Activated CD4-positive, alpha-beta T cell treated with anti-CD3 and anti-CD28 coated beads for 1 hour (primary cell): ENCODE data around the gene GRIFIN.
A peak's percentile ranks its signal among the peaks of the same experiment; 100 is the strongest.

Experiments used
- DNase-seq: peaks from one replicate; pipeline ENCODE4 v3.0.0-alpha.2; 2020

Gene GRIFIN

GRCh38 chr7:2452643-2453270, 23.4 kb downstream of the GRIFIN start:
- no peak for DNase-seq

- DNase-seq = no peak
These were observed 24.1 kb downstream of the GRIFIN start for GRCh38 chr7:2452074-2452507.

GRCh38 chr7:2451171-2452073, 24.8 kb downstream of the GRIFIN start:
- DNase-seq = peak; percentile 63

DNA sequence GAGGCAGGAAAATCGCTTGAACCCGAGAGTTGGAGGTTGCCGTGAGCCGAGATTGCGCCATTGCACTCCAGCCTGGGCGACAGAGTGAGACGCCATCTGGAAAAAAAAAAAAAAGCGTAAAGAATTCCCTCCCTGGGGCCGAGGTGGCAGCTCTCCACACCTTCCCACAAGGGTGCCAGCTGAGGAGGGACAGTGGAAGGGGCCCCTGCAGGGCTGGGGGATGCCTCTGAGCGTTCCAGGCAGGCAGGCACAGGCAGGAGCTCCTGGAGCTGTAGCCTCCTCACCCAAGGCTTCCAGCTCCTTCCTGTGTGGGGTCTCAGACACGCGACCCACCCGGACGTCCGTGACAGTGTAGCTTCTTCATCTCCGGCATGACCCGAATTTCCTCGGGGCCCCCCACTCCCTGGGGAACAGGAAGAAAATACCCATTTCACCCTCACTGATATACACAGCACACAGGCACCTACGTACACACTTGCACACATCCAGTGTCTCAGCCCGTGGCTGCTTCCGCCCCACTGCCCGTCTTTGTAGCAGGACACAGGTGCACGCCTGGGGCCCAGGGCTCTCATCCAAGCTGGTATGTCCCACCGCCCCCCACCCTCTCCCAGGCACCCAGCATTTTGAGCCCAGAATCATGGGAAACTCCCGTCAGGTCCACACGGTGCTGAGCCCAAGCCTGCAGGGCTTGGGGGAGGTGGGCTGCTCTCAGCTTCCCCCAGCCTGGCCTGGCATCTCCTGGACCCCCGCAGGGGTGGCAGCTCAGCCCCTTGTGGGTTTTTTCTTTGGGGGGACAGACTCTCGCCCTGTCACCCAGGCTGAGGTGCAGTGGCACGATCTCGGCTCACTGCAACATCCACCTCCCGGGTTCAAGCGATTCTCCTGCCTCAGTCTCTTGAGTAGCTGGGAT, 25.7 kb downstream of the GRIFIN start:
- DNase-seq = no peak

GRCh38 chr7:2446676-2447075, 29.5 kb downstream of the GRIFIN start:
- no peak for DNase-seq

DNA sequence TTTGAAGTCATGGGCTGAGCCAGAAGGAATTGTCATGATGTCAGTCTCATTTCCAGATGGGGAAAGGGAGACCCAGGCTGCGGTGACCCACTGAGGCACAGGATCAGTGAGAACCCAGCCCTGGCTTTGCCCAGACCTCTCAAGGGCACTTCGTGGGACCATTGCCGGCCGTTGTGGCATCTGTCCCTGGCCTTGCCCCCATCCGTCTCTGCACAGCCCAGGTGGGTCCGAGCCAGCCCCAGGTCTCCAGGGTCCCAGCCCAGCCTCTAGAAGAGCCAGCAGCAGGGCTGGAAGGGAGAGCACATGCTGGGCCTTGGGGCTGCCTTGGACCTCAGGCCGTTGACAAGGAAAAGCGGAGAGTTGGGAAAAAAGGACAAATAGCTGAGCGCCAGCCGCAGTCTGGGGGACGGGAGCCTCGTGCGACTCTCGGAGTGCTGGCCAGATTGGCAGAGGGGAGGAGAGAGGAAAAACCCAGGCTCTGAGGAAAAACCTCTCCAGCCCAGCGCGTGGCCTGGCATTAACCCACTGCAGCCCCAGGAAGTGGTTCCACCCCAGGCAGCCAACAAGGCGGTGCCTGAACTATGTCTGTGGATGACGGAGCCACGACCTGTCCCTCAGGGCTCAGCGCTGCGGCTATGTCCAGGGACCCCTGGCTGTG, 30.2 kb downstream of the GRIFIN start:
- DNase-seq = no peak

DNA sequence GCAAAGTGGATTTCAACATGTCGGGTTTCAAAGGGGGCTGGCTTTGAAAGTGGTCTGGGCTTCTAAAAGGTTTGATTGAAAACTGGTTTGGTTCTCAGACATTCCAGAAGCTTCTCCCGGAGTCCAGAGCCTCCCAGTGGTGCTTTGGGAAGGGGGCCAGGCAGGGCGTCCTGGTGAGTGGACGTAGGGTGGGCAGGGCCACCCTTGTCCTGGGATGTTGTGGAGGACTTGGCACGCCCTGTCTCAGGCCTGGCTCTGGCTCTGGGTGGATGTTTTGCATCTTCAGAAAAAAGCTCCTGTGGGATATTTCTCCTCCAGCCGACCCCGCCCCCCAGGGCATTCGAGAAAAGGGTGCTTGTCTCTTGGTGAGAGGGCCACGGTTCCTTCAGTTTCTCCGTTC, 31.2 kb downstream of the GRIFIN start:
- no peak for DNase-seq

DNA sequence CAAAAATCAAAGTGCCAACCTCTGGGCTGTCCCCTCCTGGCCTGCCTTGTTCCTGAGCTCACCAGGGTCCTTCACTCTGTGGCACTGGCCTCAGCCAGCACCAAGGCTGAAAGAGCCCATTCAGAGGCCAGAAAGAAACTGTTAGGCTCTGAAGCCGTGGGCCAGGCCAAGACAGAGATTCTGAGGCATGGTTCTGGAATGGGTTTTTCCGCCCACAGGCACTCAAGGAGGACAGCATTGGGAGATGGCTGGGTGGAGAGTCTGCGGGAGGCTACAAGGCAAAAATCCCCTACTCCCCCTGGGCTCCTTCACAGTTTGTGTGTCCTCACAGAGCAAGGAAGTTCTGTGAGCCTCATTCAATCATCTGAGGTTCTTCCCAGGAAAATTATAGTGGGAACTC, 31.7 kb downstream of the GRIFIN start:
- DNase-seq = no peak

DNA sequence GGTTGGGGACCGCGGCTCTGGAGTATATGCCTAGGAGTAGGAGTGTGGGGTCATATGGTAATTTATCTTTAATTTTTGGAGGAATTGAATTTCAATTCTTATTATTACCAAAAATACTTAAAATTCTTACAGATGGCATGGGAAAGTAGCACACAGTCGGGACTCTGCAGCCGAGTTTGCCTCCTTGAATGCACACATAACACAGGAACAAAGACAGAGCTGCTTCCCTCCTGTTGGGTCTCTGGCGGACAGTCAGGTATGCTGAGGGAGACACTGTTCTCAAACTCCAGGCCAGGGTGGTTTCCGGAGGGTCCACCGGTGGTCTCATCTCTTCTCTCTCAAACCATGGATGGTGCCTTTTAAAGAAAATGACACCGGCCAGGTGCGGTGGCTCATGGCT, 32.7 kb downstream of the GRIFIN start:
- DNase-seq = no peak

GRCh38 chr7:2441430-2442058, 34.7 kb downstream of the GRIFIN start:
- DNase-seq = no peak

GRCh38 chr7:2440608-2441245, 35.5 kb downstream of the GRIFIN start:
- no peak for DNase-seq

GRCh38 chr7:2438775-2439174, 37.4 kb downstream of the GRIFIN start:
- no peak for DNase-seq

DNA sequence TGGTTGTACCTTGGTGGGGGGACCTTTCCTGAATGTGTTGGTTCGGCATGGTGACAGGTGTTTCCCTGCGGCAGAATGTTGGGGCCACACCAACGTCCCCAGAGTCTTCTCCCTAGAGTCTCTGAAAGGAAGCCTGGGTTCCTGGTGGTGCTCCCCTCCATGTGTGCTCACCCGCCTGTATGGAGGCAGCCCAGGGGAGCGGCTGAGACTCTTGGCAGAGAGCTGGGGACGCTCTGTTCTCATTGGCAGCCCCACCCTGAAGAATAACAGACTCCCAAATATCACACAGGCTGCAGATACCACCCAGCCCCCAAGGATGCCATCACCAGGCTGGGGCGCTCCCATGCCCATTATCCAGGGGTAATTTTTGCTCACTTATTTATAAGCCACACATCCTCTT, 38.0 kb downstream of the GRIFIN start:
- DNase-seq = no peak

DNA sequence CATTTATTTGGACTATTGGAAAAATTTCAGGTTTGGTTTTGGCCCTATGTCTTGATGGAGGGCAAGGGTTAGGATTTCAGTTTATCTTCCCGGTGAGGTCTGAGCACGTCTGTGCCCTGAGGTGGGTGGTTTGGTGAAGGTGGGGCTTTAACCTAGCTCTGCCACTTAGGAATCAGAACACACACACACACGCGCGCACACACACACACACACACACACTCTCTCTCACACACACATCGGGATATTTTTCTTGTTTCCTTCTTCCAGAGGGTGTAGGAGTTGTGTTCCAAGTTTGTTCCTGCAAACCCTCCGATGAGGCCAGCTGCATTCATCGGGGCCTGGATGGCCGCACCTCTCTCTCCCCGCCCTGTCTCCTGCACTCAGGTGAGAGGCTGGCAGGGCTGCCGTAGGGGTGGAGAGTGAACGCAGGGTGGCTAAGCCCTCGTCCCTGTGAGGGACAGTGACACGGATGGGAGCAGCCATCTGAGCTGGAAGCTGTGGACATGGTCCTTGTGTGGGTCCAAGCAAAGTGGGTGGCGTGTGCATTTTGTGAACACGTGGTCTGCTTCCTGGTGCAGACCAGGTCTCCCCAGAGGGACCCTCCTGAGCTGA, 38.6 kb downstream of the GRIFIN start:
- DNase-seq = no peak

GRCh38 chr7:2437136-2437535, 39.1 kb downstream of the GRIFIN start:
- DNase-seq = no peak

- no peak for DNase-seq
These were observed 39.7 kb downstream of the GRIFIN start for GRCh38 chr7:2436341-2437104.

DNA sequence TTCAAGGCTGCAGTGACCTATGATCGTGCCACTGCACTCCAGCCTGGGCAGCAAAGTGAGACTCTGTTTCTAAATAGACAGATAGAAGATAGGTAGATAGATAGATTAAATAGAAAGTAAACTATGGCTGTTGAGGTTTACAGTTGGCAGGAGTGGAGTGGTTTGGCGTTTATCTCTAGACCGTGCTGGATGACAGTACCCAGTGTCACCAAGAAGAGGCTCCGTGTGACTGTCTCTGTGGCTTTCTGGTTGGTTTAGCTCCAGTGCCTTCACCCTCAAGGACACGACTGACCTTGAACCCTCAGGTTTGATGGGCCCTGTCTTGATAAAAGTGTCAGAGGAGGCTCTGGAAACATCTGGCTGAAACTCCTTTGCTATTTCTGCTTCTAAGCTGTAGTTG, 41.1 kb downstream of the GRIFIN start:
- no peak for DNase-seq

GRCh38 chr7:2433713-2434550, 42.3 kb downstream of the GRIFIN start:
- no peak for DNase-seq

- DNase-seq = no peak
These were observed 43.1 kb downstream of the GRIFIN start for GRCh38 chr7:2432910-2433712.
